SK-N-SH (cell line): ENCODE measurements around the gene AKAP9.
"Not testable (repeated sequence)": the region's sequence is repeated elsewhere in the genome, so short reads cannot be mapped to it uniquely, and the experiment has no call there.

Source experiments
- TAF1 ChIP-seq: IDR thresholded peaks from 2 replicates; pipeline ENCODE4 v1.6.1; 2012; ENCODE audit warnings: low read depth, mild to moderate bottlenecking, low read length, moderate library complexity, borderline replicate concordance
- TF ChIP-seq, protein P1 (sequence below): fragments of 200-600 bp; sonication (generic); IDR thresholded peaks from 2 replicates; pipeline ENCODE4 v1.6.1; 2017; ENCODE audit warnings: antibody characterized with exemption, mild to moderate bottlenecking, moderate library complexity

DNA sequence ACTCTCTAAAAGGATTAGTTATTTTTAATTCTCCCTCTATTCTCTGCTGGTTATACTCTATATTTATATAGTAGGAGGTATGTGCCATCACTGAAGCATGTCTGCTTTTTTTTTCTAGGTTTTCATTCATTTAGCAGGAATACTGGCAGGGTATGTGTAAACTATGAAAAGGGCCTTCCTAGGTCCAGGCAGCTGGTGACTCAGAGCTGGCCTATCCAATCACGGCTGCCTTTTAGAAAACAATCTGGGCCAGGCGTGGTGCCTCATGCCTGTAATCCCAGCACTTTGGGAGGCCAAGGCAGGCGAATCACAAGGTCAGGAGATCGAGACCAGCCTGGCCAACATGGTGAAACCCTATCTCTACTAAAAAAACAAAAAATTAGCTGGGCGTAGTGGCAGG, 162.2 kb downstream of the AKAP9 start:
- TF ChIP-seq TAF1, result not testable (repeated sequence)
- TF ChIP-seq, protein P1, sequence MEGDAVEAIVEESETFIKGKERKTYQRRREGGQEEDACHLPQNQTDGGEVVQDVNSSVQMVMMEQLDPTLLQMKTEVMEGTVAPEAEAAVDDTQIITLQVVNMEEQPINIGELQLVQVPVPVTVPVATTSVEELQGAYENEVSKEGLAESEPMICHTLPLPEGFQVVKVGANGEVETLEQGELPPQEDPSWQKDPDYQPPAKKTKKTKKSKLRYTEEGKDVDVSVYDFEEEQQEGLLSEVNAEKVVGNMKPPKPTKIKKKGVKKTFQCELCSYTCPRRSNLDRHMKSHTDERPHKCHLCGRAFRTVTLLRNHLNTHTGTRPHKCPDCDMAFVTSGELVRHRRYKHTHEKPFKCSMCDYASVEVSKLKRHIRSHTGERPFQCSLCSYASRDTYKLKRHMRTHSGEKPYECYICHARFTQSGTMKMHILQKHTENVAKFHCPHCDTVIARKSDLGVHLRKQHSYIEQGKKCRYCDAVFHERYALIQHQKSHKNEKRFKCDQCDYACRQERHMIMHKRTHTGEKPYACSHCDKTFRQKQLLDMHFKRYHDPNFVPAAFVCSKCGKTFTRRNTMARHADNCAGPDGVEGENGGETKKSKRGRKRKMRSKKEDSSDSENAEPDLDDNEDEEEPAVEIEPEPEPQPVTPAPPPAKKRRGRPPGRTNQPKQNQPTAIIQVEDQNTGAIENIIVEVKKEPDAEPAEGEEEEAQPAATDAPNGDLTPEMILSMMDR, result not testable (repeated sequence)
